H1 (cell line): ENCODE data around the gene SMIM8. TPM values are rescaled to one million over a fixed set of nuclear protein-coding genes. Genes with fewer than 3 reads are reported as not detected.

Experiments used
- SAP30 ChIP-seq: fragments of 300-600 bp; sonication (generic); IDR thresholded peaks from 2 replicates; pipeline ENCODE4 v1.7.1; 2012; ENCODE audit warnings: low read length, moderate library complexity, mild to moderate bottlenecking, inconsistent platforms; ENCODE audit not compliant: insufficient read depth, insufficient replicate concordance
- SIRT6 ChIP-seq: IDR thresholded peaks from one replicate; pipeline ENCODE4 v1.7.1; 2012; ENCODE audit warnings: low read length, inconsistent platforms
- SP4 ChIP-seq: IDR thresholded peaks from 2 replicates; pipeline ENCODE4 v1.6.1; 2012; ENCODE audit warnings: low read length, inconsistent platforms
- polyA plus RNA-seq, 7 experiments: library from polyadenylated mRNA; depleted of rRNA in 3 of 7; stranded (reverse) in 5 of 7; unstranded in 2 of 7; fragments of >200 nt in 5 of 7; fragments of 200-250 nt in 2 of 7; gene quantifications; 1 replicate in 5 of 7; 2 replicates in 1 of 7; 4 replicates in 1 of 7; pipeline versions ENCODE4 v1.2.1 to v1.2.3, GENCODE V29; 2011 to 2013; ENCODE audit warnings: missing spikeins in 2 of 7, mixed read lengths in 2 of 7
- total RNA-seq: library from RNA; stranded (reverse); fragmentation: NEBNext Ultra II Directional; extraction: Animal tissue kit (Norgen Biotek cat#: 25700); gene quantifications from 2 replicates; pipeline ENCODE4 v1.2.1, GENCODE V29; 2021

Gene SMIM8
- total and polyA plus RNA-seq, 2 of the 8 experiments (the other 6 are each of a cell fraction or from before 2014, with no cell fraction given): 3.0 to 10.7 TPM

- TF ChIP-seq SAP30 (no peak), SP4 (no peak), SIRT6 (no peak)
Measured at GRCh38 chr6:87344731-87345130, 22.3 kb downstream of the SMIM8 start, which contains the start of gene C6orf163 (continued).
